GM19240 (cell line): ENCODE measurements around the gene ZBTB20.
A peak's percentile ranks its signal among the peaks of the same experiment; 100 is the strongest.

Experiments
- DNase-seq: peaks from one replicate; pipeline ENCODE4 v3.0.0; 2011; ENCODE audit warnings: low spot score; ENCODE audit not compliant: insufficient read length

ZBTB20 gene

DNA sequence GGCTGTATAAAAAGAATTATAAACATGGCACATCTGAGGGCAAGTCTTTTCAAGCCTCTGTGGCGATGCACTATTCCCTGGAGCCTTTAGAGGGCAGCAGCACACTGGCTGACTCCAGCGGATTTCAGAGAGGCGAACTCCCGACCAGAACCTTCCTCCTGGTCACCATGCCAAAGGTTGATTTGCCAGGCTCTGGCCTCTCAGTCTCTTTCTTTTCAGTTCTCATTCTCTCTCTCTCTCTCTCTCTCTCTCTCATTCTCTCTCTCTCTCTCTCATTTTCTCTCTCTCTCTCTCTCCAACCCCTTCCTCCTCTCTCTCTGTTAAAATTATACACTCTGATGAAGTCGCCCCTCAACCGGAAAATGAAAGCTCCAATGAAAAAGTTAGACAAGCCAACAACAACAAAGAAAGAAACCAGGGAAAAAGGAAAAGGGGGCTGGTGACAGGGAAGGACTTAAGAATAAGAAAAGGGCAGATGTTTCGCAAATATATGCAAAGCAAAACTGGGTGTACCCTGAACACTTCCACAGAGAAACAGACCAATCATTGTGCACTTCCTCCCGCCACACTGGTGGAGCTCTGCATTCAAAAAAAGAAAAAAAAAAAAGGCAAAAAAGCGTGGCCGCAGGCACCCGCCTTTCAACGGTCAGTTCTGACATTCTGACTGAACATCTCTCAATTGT is 763.1 kb downstream of the ZBTB20 start:
- peak; percentile 50 for DNase-seq

DNA sequence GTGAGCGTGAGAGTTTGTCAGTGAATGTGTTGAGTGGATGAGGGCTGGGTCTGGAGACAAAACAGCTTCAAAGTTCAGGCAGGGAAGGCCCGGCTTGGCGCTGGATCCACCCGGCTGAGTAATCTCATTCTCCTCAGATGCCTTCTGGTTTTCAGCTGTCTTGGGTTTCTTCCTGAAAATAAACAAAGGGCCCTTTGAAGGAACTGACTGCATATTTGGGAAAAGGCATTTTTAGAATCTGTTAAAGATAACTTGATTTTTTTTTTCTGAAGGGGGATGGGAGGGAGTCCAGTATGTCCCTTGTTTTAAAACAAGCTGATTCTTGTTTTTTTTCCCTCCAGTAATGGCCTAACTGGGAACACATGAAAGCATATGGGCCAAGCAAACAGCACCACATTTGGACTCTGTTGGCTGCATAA is 766.8 kb downstream of the ZBTB20 start:
- no peak for DNase-seq

GRCh38 chr3:114379266-114379665 is 767.8 kb downstream of the ZBTB20 start:
- no peak for DNase-seq

DNA sequence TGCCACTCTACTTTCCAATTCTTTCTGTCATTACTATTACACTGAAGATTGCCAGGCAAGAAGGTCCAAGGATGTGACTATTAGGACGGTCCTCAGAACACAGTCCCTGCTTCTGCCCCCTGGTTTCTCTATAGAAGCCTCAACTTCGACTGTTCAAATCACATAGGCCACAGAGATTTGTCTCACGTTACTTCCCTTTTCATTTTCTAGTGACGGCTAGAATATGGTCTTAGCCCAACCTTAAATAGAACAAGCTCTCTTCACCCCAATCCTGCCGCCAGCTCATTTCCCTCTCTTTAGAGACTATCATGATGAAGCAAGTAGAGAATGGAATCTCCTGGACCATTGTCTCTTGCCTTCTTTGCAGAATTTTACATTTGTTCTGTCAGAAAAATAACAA is 768.3 kb downstream of the ZBTB20 start:
- no peak for DNase-seq

DNA sequence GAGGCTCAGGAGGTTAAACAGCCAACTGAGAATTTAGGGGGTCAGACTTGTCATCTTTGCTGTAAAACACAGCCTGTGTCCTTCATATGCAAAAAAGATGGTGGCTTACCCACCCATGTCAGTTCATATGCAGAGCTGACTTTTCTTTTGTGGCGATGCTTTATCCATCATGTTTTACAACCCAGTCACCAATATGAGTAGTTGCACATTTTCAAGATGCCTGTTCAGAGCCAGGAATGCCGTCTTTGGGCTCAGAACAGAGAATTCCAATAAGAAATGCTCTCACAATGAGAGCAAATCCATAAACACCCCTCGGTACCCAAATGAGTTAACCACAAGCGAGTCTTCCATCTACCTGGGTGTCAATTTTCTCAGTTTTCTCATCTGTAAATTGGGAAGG is 769.7 kb downstream of the ZBTB20 start:
- DNase-seq, result no peak

DNA sequence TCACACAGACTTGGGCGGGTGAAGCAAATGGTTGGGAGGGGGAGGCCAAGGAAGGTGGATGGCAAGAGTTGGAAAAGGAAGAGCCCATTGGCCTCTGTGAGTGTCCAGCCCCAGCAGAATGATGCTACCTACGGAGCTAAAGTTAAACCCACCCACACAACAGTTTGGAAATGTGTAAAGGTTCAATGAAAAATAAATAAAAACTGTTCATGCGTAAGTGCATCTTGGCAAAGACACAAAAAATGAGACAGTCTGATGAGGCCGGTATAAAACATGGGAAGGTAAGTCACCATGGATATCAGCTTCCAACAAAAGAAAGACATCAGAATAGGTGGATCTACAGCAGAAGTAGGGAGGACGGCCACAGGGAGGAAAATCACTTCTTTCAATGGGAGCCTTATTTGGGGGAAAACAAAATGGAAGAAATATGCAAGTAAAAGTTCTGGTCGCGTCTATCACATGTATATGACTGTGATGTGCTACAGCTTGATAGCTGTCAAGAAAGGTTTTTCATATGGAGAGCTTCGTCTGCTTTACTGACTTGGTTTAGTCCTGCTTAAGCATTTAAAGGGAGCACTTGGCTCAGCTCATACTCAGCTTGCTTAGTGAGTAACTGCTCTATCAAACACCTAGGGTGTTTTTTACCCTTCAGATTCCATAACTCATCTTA is 770.4 kb downstream of the ZBTB20 start:
- no peak for DNase-seq

DNA sequence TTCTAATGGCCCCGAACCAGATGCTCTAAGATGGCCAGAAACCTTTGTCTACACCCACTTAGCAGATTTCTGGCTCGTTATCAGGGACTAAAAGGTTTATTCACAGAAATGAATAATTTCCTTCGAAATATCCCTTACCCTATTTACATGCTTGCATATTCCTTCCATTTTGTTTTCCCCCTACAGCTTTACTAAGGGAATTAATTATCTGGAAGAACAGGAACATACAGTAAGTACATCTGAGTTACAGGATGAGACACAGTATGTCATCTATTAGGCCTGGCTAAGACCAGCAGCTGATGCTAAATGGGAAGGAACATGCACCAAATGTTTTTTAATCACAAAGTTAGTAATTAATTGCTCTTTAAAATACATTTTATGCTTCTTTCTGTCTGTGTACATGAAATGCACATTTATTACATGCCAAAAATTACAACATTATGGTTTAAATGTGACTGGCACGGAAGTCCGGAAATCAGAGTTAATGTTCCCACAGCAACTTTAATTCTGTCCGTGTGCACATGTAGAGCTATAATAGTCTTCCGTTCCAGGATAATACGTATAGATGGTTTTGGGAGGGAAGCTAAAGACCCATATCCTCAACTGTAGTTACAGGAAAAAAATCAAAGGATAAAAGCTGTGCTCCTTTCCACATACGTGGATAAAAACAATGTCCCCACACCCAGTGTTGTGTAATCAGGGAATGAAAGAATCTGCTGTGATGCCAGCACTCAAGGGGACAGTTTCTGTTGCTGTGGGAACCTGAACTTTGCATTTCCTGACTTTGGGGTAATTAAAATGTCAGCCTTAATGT is 771.3 kb downstream of the ZBTB20 start:
- DNase-seq, result no peak

GRCh38 chr3:114374433-114374990 is 772.6 kb downstream of the ZBTB20 start:
- no peak for DNase-seq

DNA sequence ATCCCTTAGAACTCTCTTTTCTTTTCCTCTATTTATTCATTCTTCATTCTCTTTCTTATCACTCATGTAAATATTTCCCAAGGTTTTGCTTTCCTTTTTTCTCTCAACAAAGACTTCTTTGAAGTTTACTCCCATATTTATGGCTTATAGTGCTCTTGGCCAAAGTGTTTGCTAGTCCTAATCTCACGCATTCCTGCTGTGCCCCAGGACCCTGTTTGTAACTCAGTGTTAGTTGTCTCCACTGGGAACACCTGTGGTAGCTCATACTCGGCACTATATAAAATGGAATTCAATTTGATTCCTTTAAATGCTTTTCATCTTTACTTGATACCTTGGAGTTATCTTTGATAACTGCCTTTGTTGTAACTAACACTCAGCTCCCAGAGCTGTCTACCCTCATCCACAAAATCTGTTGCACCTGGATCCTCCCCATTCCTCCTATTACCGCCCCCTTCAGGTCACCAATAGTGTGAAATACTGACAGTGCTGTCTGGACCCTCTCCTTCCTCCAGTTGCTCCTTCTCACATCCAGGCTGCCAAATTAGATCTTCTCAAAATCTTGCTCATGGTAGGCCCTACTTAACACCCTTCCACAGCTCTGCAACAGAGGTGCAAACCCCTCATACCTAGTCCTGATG is 776.4 kb downstream of the ZBTB20 start:
- no peak for DNase-seq

- DNase-seq, result no peak
These were observed 781.2 kb downstream of the ZBTB20 start for GRCh38 chr3:114365909-114366308.

GRCh38 chr3:114364806-114365654 is 782.1 kb downstream of the ZBTB20 start:
- DNase-seq, result no peak

GRCh38 chr3:114363554-114364202 is 783.4 kb downstream of the ZBTB20 start:
- no peak for DNase-seq

DNA sequence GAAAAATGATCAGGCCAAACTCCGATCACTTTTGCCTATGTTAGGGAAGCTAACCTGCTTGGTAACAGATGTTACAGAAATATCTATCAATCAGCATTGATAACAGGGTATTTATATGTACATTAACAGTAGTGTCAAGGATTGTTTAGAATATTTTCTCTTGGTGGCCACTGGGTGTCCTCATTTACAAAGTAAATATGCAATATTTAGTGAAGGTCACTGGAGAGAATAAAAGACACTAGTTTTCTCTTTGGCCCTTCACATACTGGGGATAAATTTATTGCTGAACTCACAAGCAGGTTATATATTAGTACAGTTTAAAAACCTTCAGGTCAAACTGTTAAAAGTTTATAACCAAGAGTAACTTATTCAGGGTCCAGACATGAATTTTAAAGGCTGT is 784.3 kb downstream of the ZBTB20 start:
- no peak for DNase-seq

- no peak for DNase-seq
These were observed 785.7 kb downstream of the ZBTB20 start for GRCh38 chr3:114361391-114361790.

GRCh38 chr3:114356525-114356924 is 790.6 kb downstream of the ZBTB20 start:
- no peak for DNase-seq

GRCh38 chr3:114356066-114356465 is 791.0 kb downstream of the ZBTB20 start:
- DNase-seq, result no peak

DNA sequence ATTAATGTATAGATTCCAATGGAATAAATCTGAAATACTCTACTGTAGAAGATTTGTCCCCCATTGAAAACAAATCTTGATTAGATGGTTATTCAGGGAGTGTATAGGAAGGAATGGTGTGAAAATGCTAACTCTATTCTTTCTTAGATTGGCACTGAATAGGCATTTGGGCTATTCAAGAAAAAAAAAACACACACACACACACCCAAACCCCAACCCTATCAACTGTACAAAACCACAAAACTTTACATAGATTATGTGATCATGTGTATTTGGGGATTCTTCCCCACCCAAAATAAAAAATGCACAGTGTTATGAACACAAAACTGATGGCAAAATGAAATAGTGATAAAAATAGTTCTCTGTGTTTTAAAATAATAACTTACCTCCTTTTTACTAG is 791.4 kb downstream of the ZBTB20 start:
- no peak for DNase-seq

- no peak for DNase-seq
These were observed 795.3 kb downstream of the ZBTB20 start for GRCh38 chr3:114351822-114352145.

DNA sequence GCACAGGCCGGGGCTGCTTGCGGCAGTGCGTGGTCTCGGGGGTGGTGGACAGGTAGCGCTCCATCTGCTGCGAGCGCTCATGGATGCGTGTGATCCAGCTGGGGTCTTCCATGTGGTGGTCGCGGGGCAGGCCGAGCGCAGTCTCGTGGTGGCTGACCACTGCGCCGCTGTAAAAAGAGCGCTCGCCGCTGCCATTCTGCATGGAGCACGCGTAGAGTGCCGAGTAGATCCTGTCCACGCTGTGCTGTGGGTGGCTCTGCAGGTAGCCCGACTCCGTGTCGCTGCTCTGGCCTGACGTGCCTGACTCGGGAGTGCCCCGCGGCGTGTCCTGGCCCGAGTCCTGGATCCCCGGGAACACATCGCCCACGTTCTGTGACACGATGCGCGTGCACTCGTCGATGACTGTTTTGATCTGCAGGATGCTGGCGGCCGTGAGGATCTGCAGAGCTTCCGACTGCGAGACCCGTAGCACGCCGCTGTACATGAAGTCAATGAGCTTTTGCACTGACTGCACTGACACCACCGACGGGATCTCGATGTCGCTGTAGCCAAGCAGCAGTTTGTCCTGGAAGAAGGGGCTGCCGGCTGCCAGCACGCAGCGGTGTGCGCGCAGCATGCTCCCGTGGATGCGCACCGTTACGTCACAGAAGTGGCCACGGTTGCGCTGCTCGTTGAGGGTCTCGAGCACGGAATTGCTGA is 795.8 kb downstream of the ZBTB20 start:
- no peak for DNase-seq

GRCh38 chr3:114350690-114351089 is 796.4 kb downstream of the ZBTB20 start:
- DNase-seq, result no peak
